Measurements from ENCODE around the gene ACOT11. TPM values are rescaled to one million over a fixed set of nuclear protein-coding genes. Genes with fewer than 3 reads are reported as not detected.
"Not testable (repeated sequence)": the region's sequence is repeated elsewhere in the genome, so short reads cannot be mapped to it uniquely, and the experiment has no call there.

The ACOT11 gene
- total and polyA plus RNA-seq, 7 experiments from 2014 or later: 0.06 to 2.3 (median 0.87) TPM; not detected in 1

- Histone ChIP-seq H3K27ac (ENCODE audit: low read depth, low read length) (no peak overlapping the region), H3K4me3 (ENCODE audit: low read length) (no peak overlapping the region), H3K9me3 (ENCODE audit: control insufficient read depth in 2 of 3, low read length in 3 of 3) (no peaks in the 10 kb centered on the region), H3K36me3 (ENCODE audit: control insufficient read depth in 2 of 3, insufficient read depth in 3 of 3, low read length in 3 of 3) (no peaks in the 10 kb centered on the region), H3K27me3 (ENCODE audit: control insufficient read depth in 2 of 2, insufficient read depth in 2 of 2, low read length in 2 of 2) (no peaks in the 10 kb centered on the region), H3K4me1 (ENCODE audit: control insufficient read depth in 2 of 2, insufficient read depth in 2 of 2, low read length in 2 of 2) (no peaks in the 10 kb centered on the region)
- no peaks in the 10 kb centered on the region for H3K4me1 Mint-ChIP-seq
- peaks cover 0 to 12% (median 3%) of the 10 kb centered on the region in 5 donors for H3K27me3 Mint-ChIP-seq
- intact Hi-C loops (cut with micrococcal nuclease): no loop called here
- CTCF ChIA-PET: interaction anchor here (0.6 kb wide), 1 partner anchor 551 kb away, joined by 3 read pairs; no protein-coding TSS in a partner anchor
- POLR2A ChIA-PET: no interaction called here
- no peak overlapping the region for H3K4me3 Mint-ChIP-seq
- no peak for DNase-seq
- no peak overlapping the region for H3K27ac Mint-ChIP-seq
- ATAC-seq: no peak
- H3K36me3 Mint-ChIP-seq: no peaks in the 10 kb centered on the region
- peaks cover 0 to 2% (median 0%) of the 10 kb centered on the region in 11 donors for H3K9me3 Mint-ChIP-seq
Observed at GRCh38 chr1:54619749-54620148, 71.7 kb downstream of the ACOT11 start.

DNA sequence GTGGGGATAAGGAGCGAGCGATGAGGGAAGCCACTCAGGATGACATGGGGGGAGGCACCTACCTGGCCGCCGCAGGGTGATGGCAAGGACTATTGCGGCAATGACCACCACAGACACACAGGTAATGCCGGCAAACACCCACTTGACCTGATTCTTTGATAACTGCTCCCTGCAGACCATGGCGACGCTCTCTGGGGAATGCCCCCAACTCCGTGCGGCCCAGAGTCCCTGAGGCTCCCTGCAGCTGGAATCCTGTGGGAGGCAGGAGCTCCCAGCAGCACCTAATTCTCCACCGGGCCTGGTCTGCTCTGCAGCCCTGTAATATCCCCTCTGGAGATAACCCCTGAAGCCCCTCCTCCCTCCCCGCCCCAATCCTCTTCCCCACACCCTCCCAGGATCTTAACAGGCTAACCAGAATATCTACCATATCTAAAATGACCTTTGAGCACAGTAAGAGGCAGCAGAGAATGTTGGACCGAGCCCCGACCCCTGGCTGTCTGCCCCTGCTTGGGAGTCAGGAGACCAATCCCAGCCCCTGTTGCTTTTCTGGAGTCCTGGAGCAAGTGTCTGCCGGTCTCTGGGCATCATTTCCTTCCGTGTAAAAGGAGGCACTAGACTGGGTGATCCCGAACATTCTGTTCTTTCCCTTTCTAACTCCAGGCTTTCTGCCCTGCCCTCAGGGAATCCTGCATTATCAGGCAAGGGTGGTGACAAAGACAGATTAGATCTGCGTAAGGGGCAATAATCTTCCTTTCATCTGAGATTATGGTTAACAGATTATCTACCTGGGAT is 75.4 kb downstream of the ACOT11 start, which contains the start of gene FAM151A:
TSS of gene FAM151A (minus strand) at position 310 of the 792 bp plus-strand sequence. CDS start at position 180, 130 bp downstream.
- H3K27ac ChIP-seq (ENCODE audit: low read depth, low read length): no peak within 1 kb of the TSS
- H3K4me1 Mint-ChIP-seq: no peaks in the 10 kb centered on the region
- H3K36me3 Mint-ChIP-seq: no peaks in the 10 kb centered on the region
- ChIA-PET CTCF (no interaction called here), POLR2A (no interaction called here)
- H3K4me3 ChIP-seq (ENCODE audit: low read length): no peak within 1 kb of the TSS
- H3K9me3 ChIP-seq (ENCODE audit: control insufficient read depth in 2 of 3, low read length in 3 of 3): no peaks in the 10 kb centered on the region
- no peaks in the 10 kb centered on the region for H3K36me3 ChIP-seq (ENCODE audit: control insufficient read depth in 2 of 3, insufficient read depth in 3 of 3, low read length in 3 of 3)
- peaks cover 0 to 12% (median 5%) of the 10 kb centered on the region in 5 donors for H3K27me3 Mint-ChIP-seq
- no peak within 1 kb of the TSS for H3K4me3 Mint-ChIP-seq
- no peak for DNase-seq
- intact Hi-C loops (cut with micrococcal nuclease): no loop called here
- H3K4me1 ChIP-seq (ENCODE audit: control insufficient read depth in 2 of 2, insufficient read depth in 2 of 2, low read length in 2 of 2): no peaks in the 10 kb centered on the region
- H3K27ac Mint-ChIP-seq: no peak within 1 kb of the TSS
- ATAC-seq: no peak
- H3K9me3 Mint-ChIP-seq: peaks cover 0 to 2% (median 0%) of the 10 kb centered on the region in 11 donors
- no peaks in the 10 kb centered on the region for H3K27me3 ChIP-seq (ENCODE audit: control insufficient read depth in 2 of 2, insufficient read depth in 2 of 2, low read length in 2 of 2)

- Histone ChIP-seq H3K36me3 (ENCODE audit: control insufficient read depth in 2 of 3, insufficient read depth in 3 of 3, low read length in 3 of 3) (no peaks in the 10 kb centered on the region), H3K27ac (ENCODE audit: low read depth, low read length) (no peak overlapping the region), H3K4me3 (ENCODE audit: low read length) (no peak overlapping the region), H3K27me3 (ENCODE audit: control insufficient read depth in 2 of 2, insufficient read depth in 2 of 2, low read length in 2 of 2) (no peaks in the 10 kb centered on the region), H3K9me3 (ENCODE audit: control insufficient read depth in 2 of 3, low read length in 3 of 3) (no peaks in the 10 kb centered on the region), H3K4me1 (ENCODE audit: control insufficient read depth in 2 of 2, insufficient read depth in 2 of 2, low read length in 2 of 2) (no peaks in the 10 kb centered on the region)
- H3K4me1 Mint-ChIP-seq: no peaks in the 10 kb centered on the region
- no peak overlapping the region for H3K27ac Mint-ChIP-seq
- H3K4me3 Mint-ChIP-seq: no peak overlapping the region
- CTCF ChIA-PET: no interaction called here
- DNase-seq (no peak), ATAC-seq (no peak)
- peaks cover 0 to 11% (median 5%) of the 10 kb centered on the region in 5 donors for H3K27me3 Mint-ChIP-seq
- intact Hi-C loops (cut with micrococcal nuclease): no loop called here
- peaks cover 0 to 2% (median 0%) of the 10 kb centered on the region in 11 donors for H3K9me3 Mint-ChIP-seq
- no peaks in the 10 kb centered on the region for H3K36me3 Mint-ChIP-seq
- POLR2A ChIA-PET: no interaction called here
Observed at GRCh38 chr1:54624466-54625464, 76.7 kb downstream of the ACOT11 start.

DNA sequence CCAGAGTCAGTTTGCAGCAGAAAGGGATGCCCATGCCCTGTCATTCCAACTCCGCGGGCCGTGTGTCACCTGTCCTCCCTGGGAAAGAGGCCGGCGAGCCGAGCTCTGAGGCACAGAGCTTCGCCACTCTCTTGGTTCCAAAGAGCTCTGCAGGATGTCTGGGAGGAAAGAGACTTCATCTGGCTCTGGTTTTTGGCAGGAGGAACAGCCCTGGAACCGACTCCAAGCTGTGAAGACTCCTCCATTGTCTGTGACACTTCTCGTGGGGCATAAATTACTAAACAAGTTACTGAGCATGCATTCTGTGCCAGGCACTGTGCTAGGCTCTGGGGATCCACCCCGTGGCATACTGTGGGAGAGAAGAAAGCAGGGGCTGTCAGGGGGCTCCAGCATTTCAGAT is 79.2 kb downstream of the ACOT11 start:
- ChIA-PET CTCF (no interaction called here), POLR2A (no interaction called here)
- H3K9me3 Mint-ChIP-seq: peaks cover 0 to 4% (median 0%) of the 10 kb centered on the region in 11 donors
- H3K4me3 ChIP-seq (ENCODE audit: low read length): no peak overlapping the region
- no peak overlapping the region for H3K4me3 Mint-ChIP-seq
- no peaks in the 10 kb centered on the region for H3K4me1 Mint-ChIP-seq
- no peak overlapping the region for H3K27ac Mint-ChIP-seq
- H3K4me1 ChIP-seq (ENCODE audit: control insufficient read depth in 2 of 2, insufficient read depth in 2 of 2, low read length in 2 of 2): no peaks in the 10 kb centered on the region
- no peaks in the 10 kb centered on the region for H3K27me3 ChIP-seq (ENCODE audit: control insufficient read depth in 2 of 2, insufficient read depth in 2 of 2, low read length in 2 of 2)
- H3K36me3 ChIP-seq (ENCODE audit: control insufficient read depth in 2 of 3, insufficient read depth in 3 of 3, low read length in 3 of 3): no peaks in the 10 kb centered on the region
- H3K27ac ChIP-seq (ENCODE audit: low read depth, low read length): no peak overlapping the region
- peaks cover 0 to 11% (median 4%) of the 10 kb centered on the region in 5 donors for H3K27me3 Mint-ChIP-seq
- ATAC-seq: no peak
- H3K9me3 ChIP-seq (ENCODE audit: control insufficient read depth in 2 of 3, low read length in 3 of 3): no peaks in the 10 kb centered on the region
- intact Hi-C loops (cut with micrococcal nuclease): no loop called here
- DNase-seq: no peak
- no peaks in the 10 kb centered on the region for H3K36me3 Mint-ChIP-seq

GRCh38 chr1:54635804-54636203 is 87.8 kb downstream of the ACOT11 start:
- H3K27me3 Mint-ChIP-seq: peaks cover 4 to 18% (median 18%) of the 10 kb centered on the region in 5 donors
- POLR2A ChIA-PET; H3K4me3 Mint-ChIP-seq; H3K27ac Mint-ChIP-seq; H3K4me1 Mint-ChIP-seq; CTCF ChIA-PET; H3K27ac ChIP-seq (ENCODE audit: low read depth, low read length); intact Hi-C loops (cut with micrococcal nuclease); H3K36me3 Mint-ChIP-seq; H3K9me3 Mint-ChIP-seq; H3K27me3 ChIP-seq (ENCODE audit: control insufficient read depth in 2 of 2, insufficient read depth in 2 of 2, low read length in 2 of 2); H3K36me3 ChIP-seq (ENCODE audit: control insufficient read depth in 2 of 3, insufficient read depth in 3 of 3, low read length in 3 of 3); DNase-seq; H3K4me1 ChIP-seq (ENCODE audit: control insufficient read depth in 2 of 2, insufficient read depth in 2 of 2, low read length in 2 of 2); ATAC-seq; H3K4me3 ChIP-seq (ENCODE audit: low read length); H3K9me3 ChIP-seq (ENCODE audit: control insufficient read depth in 2 of 3, low read length in 3 of 3): not testable (repeated sequence)

DNA sequence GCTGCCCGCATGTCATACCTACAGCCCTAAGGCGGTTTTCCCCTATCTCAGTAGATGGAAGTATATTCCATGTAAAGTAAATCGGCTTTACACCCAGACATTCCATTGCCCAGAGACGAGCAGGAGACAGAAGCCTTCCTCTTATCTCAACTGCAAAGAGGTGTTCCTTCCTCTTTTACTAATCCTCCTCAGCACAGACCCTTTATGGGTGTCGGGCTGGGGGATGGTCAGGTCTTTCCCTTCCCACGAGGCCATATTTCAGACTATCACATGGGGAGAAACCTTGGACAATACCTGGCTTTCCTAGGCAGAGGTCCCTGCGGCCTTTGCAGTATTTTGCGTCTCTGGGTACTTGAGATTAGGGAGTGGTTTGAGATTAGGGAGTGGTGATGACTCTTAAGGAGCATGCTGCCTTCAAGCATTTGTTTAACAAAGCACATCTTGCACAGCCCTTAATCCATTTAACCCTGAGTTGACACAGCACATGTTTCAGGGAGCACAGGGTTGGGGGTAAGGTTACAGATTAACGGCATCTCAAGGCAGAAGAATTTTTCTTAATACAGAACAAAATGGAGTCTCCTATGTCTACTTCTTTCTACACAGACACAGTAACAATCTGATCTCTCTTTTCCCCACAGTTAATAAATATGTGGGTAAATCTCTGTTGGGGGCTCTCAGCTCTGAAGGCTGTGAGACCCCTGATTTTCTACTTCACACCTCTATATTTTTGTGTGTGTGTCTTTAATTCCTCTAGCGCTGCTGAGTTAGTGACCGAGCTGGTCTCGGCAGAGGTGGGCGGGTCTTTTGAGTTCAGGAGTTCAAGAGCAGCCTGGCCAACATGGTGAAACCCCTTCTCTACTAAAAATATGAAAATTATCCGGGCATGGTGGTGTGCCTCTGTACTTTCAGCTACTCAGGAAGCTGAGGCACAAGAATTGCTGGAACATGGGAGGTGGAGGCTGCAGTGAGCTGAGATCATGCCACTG is 88.7 kb downstream of the ACOT11 start:
- H3K36me3 ChIP-seq (ENCODE audit: control insufficient read depth in 2 of 3, insufficient read depth in 3 of 3, low read length in 3 of 3); H3K9me3 Mint-ChIP-seq; H3K27ac ChIP-seq (ENCODE audit: low read depth, low read length); H3K36me3 Mint-ChIP-seq; H3K4me3 ChIP-seq (ENCODE audit: low read length); DNase-seq; H3K27ac Mint-ChIP-seq; intact Hi-C loops (cut with micrococcal nuclease); H3K4me3 Mint-ChIP-seq; POLR2A ChIA-PET; H3K4me1 Mint-ChIP-seq; CTCF ChIA-PET; H3K9me3 ChIP-seq (ENCODE audit: control insufficient read depth in 2 of 3, low read length in 3 of 3); H3K27me3 ChIP-seq (ENCODE audit: control insufficient read depth in 2 of 2, insufficient read depth in 2 of 2, low read length in 2 of 2); H3K4me1 ChIP-seq (ENCODE audit: control insufficient read depth in 2 of 2, insufficient read depth in 2 of 2, low read length in 2 of 2); ATAC-seq: not testable (repeated sequence)
- peaks cover 4 to 18% (median 18%) of the 10 kb centered on the region in 5 donors for H3K27me3 Mint-ChIP-seq

Data from naive thymus-derived CD4-positive, alpha-beta T cell (primary cell).